Transverse colon (tissue), 3 donors: ENCODE results near the gene UBE4B.

Experiments used
- CTCF ChIP-seq, 5 experiments: fragments of 200-600 bp in 3 of 5; fragments of 450-650 bp in 2 of 5; sonication (generic) in 3 of 5; IDR thresholded peaks; 1 replicate in 2 of 5; 2 replicates in 3 of 5; pipeline ENCODE4 v1.5.1; 2016 to 2017; ENCODE audit warnings: antibody characterized with exemption in 5 of 5, inconsistent platforms in 3 of 5, mild to moderate bottlenecking in 2 of 5, moderate library complexity in 1 of 5
- POLR2A ChIP-seq: fragments of 450-650 bp; IDR thresholded peaks from one replicate; pipeline ENCODE4 v1.6.1; 2016; ENCODE audit warnings: antibody characterized with exemption, mild to moderate bottlenecking, moderate library complexity

DNA sequence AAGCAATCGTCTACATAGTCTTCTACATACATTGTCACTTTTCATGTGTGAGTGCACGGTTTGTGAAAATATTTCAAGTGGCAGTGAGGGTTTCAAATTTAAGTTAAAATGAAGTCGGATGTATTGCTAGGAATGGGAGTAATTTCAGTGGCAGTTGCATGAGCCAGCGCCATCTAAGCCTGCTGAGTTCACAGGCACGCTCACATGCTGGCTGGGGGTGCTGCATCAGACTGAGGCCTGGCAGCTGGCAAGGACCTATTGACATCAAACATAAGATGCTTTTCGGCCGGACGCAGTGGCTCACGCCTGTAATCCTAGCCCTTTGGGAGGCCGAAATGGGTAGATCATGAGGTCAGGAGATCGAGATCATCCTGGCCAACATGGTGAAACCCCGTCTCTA is 80.7 kb downstream of the UBE4B start:
- TF ChIP-seq CTCF (IDR thresholded peaks at IDR 0.05) (no peak), POLR2A (no peak)
